K562 (cell line): ENCODE results near the gene ZFP92.

Experiments
- CHD2 ChIP-seq: IDR thresholded peaks from 2 replicates; pipeline ENCODE4 v1.6.1; 2011; ENCODE audit warnings: low read depth, low read length
- FOXJ3 ChIP-seq: sonication (generic); formaldehyde crosslinking; IDR thresholded peaks from 2 replicates; pipeline ENCODE4 v1.4.0; 2020; ENCODE audit warnings: mild to moderate bottlenecking, missing genetic modification reagents
- NRF1 ChIP-seq, 2 experiments: fragments of 450-650 bp; IDR thresholded peaks in 1 of 2; conservative IDR thresholded peaks in 1 of 2; 2 replicates each; pipeline ENCODE4 v1.6.1; 2014; ENCODE audit warnings: mild to moderate bottlenecking in 2 of 2
- SREBF2 ChIP-seq: sonication (generic); formaldehyde crosslinking; IDR thresholded peaks from 2 replicates; pipeline ENCODE4 v1.4.0; 2020; ENCODE audit warnings: mild to moderate bottlenecking, missing genetic modification reagents
- SRSF7 ChIP-seq: fragments of 200-400 bp; formaldehyde crosslinking; optimal IDR thresholded peaks from 2 replicates; pipeline ENCODE3; 2017; ENCODE audit warnings: mild to moderate bottlenecking, low read depth, low read length
- ZNF764 ChIP-seq: fragments of 250-450 bp; sonication (Bioruptor Pico); IDR thresholded peaks from 2 replicates; pipeline ENCODE4 v1.4.0; 2020; ENCODE audit warnings: low read depth, mild to moderate bottlenecking, moderate library complexity
- TF ChIP-seq, protein P1 (sequence below): IDR thresholded peaks from 3 replicates; pipeline ENCODE4 v1.6.1; 2011; ENCODE audit warnings: borderline replicate concordance, mild to moderate bottlenecking, moderate library complexity; ENCODE audit not compliant: insufficient read length; ENCODE audit errors: extremely low read depth

DNA sequence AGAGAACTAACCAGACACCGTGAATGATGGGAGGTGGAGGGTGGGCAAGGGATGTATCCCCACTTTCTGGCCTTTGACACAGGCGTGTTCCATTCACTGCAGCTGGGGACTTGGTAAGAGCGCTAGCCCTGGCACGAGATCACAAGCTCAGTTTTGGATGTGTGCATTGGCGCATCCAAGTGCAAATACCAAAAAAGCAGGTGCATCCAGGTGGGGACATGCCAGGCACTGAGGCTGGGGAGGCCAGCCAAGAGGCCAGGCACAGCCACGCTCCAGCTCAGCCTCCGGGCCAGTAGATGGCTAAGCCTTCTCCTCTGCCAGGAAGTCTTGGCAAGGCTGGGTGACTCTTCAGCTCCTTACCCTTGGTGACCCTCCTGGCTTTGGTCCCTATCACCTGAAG, 4.4 kb upstream of the ZFP92 start:
- no peak for TF ChIP-seq SRSF7
- no peak for TF ChIP-seq SREBF2 (CRISPR knock-in tag)
- TF ChIP-seq CHD2, result no peak
- no peak for TF ChIP-seq ZNF764
- TF ChIP-seq, protein P1, sequence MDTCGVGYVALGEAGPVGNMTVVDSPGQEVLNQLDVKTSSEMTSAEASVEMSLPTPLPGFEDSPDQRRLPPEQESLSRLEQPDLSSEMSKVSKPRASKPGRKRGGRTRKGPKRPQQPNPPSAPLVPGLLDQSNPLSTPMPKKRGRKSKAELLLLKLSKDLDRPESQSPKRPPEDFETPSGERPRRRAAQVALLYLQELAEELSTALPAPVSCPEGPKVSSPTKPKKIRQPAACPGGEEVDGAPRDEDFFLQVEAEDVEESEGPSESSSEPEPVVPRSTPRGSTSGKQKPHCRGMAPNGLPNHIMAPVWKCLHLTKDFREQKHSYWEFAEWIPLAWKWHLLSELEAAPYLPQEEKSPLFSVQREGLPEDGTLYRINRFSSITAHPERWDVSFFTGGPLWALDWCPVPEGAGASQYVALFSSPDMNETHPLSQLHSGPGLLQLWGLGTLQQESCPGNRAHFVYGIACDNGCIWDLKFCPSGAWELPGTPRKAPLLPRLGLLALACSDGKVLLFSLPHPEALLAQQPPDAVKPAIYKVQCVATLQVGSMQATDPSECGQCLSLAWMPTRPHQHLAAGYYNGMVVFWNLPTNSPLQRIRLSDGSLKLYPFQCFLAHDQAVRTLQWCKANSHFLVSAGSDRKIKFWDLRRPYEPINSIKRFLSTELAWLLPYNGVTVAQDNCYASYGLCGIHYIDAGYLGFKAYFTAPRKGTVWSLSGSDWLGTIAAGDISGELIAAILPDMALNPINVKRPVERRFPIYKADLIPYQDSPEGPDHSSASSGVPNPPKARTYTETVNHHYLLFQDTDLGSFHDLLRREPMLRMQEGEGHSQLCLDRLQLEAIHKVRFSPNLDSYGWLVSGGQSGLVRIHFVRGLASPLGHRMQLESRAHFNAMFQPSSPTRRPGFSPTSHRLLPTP, result no peak
- no peak for TF ChIP-seq FOXJ3
- no peak for TF ChIP-seq NRF1 (conservative IDR thresholded peaks at IDR 0.05 in 1 of 2, IDR thresholded peaks at IDR 0.05 in 1 of 2)
